RWPE2 (cell line): ENCODE measurements around the gene PTPN22.
A peak's percentile ranks its signal among the peaks of the same experiment; 100 is the strongest.

Source experiments
- ATAC-seq: fragments of 200-7000 bp; cut with Tn5 transposase; 3 replicates; pipeline ENCODE4 v1.9.1; 2021; ENCODE audit warnings: low read depth
- DNase-seq: peaks from one replicate; pipeline ENCODE4 v3.0.0-alpha.2; 2020; ENCODE audit warnings: low spot score
- H3K27ac ChIP-seq: fragments of 450-650 bp; 2 replicates; pipeline ENCODE4 v1.5.1; 2017; ENCODE audit warnings: mild to moderate bottlenecking; ENCODE audit not compliant: poor library complexity, severe bottlenecking
- H3K27me3 ChIP-seq: fragments of 250-450 bp; sonication (Bioruptor Pico); 2 replicates; pipeline ENCODE4 v1.5.1; 2021; ENCODE audit warnings: mild to moderate bottlenecking, moderate library complexity; ENCODE audit not compliant: insufficient read depth, poor library complexity, severe bottlenecking
- H3K36me3 ChIP-seq: fragments of 250-450 bp; sonication (Bioruptor Pico); 2 replicates; pipeline ENCODE4 v1.5.1; 2020; ENCODE audit warnings: low read depth, mild to moderate bottlenecking, moderate library complexity
- H3K4me1 ChIP-seq: fragments of 250-450 bp; sonication (Bioruptor Pico); 2 replicates; pipeline ENCODE4 v1.5.1; 2021; ENCODE audit warnings: mild to moderate bottlenecking, moderate library complexity; ENCODE audit not compliant: insufficient read depth, poor library complexity, severe bottlenecking
- H3K4me3 ChIP-seq: fragments of 250-450 bp; sonication (Bioruptor Pico); 2 replicates; pipeline ENCODE4 v1.5.1; 2021; ENCODE audit warnings: mild to moderate bottlenecking, moderate library complexity; ENCODE audit not compliant: severe bottlenecking
- H3K9me3 ChIP-seq: fragments of 250-450 bp; sonication (Bioruptor Pico); 2 replicates; pipeline ENCODE4 v1.5.1; 2021; ENCODE audit warnings: mild to moderate bottlenecking, moderate library complexity; ENCODE audit not compliant: severe bottlenecking
- CTCF ChIP-seq: fragments of 450-650 bp; IDR thresholded peaks from one replicate; pipeline ENCODE4 v1.5.1; 2017; ENCODE audit warnings: mild to moderate bottlenecking, moderate library complexity; ENCODE audit not compliant: poor library complexity, severe bottlenecking

PTPN22 gene

DNA sequence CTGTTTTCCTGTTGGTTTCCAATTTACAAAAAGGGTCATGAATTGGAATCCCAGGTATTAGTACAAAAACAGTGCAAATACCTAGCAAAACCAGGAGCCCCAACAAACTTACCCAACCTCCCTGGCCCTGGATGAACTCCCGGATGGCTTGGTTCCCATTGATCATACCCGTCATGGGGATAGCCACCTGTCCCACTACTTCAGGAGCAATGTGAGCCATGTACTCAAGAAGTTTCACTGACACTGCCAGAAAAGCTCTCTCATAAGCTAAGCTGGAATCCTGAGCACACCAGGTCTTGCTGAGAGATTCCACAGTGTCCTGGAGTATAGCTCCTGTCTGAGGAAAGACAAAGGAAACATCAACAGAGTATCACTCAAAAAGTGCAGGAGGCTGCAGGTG lies 10.1 kb upstream of the PTPN22 start:
- Histone ChIP-seq H3K27ac (no peak overlapping the region), H3K9me3 (no peaks in the 10 kb centered on the region), H3K4me3 (no peak overlapping the region), H3K4me1 (no peaks in the 10 kb centered on the region), H3K27me3 (no peaks in the 10 kb centered on the region), H3K36me3 (no peaks in the 10 kb centered on the region)
- DNase-seq: no peak
- TF ChIP-seq CTCF: no peak
- no peak for ATAC-seq

DNA sequence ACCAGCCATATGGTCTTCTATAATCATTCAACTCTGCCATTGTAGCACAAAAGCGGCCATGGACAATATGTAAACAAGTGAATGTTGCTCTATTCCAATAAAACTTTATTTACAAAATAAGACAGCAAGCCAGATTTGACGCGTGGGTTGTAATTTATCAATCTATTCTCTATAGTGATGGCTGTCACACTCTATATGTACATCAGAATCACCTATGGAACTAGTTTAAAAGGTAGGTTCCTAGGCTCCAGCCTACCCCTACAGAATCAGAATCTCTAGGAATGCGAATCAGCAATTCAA lies 8.2 kb upstream of the PTPN22 start:
- H3K36me3 ChIP-seq: no peaks in the 10 kb centered on the region
- no peak overlapping the region for H3K4me3 ChIP-seq
- no peak for TF ChIP-seq CTCF
- H3K9me3 ChIP-seq: no peaks in the 10 kb centered on the region
- H3K27me3 ChIP-seq: no peaks in the 10 kb centered on the region
- ATAC-seq: no peak
- H3K27ac ChIP-seq: no peak overlapping the region
- no peak for DNase-seq
- H3K4me1 ChIP-seq: no peaks in the 10 kb centered on the region

- no peak for TF ChIP-seq CTCF
- no peak for DNase-seq
- Histone ChIP-seq H3K9me3 (no peaks in the 10 kb centered on the region), H3K4me3 (no peak overlapping the region), H3K36me3 (no peaks in the 10 kb centered on the region), H3K27ac (no peak overlapping the region), H3K4me1 (peaks cover 4% of the 10 kb centered on the region), H3K27me3 (no peaks in the 10 kb centered on the region)
- no peak for ATAC-seq
These were observed 4.7 kb upstream of the PTPN22 start for GRCh38 chr1:113876176-113876575.

GRCh38 chr1:113875714-113876113 lies 4.2 kb upstream of the PTPN22 start:
- DNase-seq: no peak
- no peak for ATAC-seq
- no peak overlapping the region for H3K4me3 ChIP-seq
- peaks cover 4% of the 10 kb centered on the region for H3K4me1 ChIP-seq
- no peak for TF ChIP-seq CTCF
- no peak overlapping the region for H3K27ac ChIP-seq
- H3K27me3 ChIP-seq: no peaks in the 10 kb centered on the region
- H3K9me3 ChIP-seq: no peaks in the 10 kb centered on the region
- H3K36me3 ChIP-seq: no peaks in the 10 kb centered on the region

DNA sequence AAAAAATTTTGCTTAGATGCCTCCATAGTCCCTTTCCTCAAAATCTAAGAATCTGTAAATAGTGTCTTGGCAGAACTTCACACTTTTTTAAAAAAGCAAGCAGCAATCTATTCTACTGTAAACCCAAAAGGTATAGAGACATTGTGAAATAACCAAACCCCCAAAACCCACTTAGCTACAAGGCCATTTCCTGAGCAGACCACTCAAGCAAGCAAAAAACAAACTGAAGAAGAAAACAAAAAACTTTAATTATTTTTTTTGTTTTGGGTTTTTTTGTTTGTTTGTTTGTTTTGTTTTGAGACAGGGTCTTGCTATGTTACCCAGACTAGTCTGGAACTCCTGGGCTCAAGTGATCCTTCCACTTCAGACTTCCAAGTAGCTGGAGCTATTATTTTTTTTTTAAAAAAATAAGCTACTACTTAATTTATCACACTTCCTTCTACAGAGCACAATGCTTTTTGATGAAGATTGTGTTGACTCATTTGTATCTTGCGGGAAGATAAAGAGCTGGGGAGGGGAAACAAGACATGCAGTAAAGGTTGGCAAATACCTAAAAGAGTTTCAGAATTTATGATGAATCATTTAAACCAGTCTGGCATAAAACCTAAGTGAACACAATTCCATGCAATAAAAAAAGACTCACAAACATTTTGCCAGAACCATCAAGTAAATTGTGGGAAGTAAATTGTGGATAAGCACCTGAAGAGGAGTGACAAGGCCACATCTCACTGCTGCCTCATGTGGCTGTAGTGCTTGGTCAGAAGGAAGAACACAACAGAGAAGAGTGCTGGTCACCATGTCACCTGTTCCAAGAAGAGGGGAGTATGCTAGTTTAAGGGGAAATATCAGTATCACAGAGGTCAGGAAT lies 2.7 kb upstream of the PTPN22 start:
- Histone ChIP-seq H3K36me3 (no peaks in the 10 kb centered on the region), H3K4me1 (peaks cover 4% of the 10 kb centered on the region), H3K27ac (no peak overlapping the region), H3K9me3 (no peaks in the 10 kb centered on the region), H3K27me3 (no peaks in the 10 kb centered on the region), H3K4me3 (no peak overlapping the region)
- DNase-seq: no peak
- TF ChIP-seq CTCF: peak; percentile 21
- peak; percentile 68 for ATAC-seq
